KBM-7 (cell line): ENCODE data around the gene MEX3C.

Source experiments
- DNase-seq: peaks from one replicate; pipeline ENCODE4 v3.0.0-alpha.2; 2015
- in situ Hi-C: fragments of 300-500 bp; cut with MboI; formaldehyde crosslinking; loops from 2 replicates; pipeline ENCODE4 v1.14.3; 2020; ENCODE audit warnings: low sequenced_read_pairs, low pct_unique_long_range_greater_than_20kb, mixed read lengths

MEX3C gene

DNA sequence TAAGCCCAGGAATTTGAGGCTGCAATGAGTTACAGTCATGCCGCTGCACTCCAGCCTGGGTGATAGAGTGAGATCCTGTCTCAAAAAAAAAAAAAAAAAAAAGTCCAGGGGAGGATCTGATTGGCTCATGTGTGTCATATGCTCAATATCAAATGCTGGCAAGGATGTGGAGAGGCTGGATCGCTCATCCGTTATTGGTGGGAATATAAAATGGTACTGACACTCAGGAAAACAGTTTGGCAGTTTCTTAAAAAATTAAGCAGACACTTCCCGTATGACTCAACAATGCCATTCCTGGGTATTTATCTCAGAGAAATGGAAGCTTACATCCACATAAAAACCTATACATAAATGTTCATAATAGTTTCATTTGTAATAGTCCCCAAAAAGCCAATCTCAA, 68.9 kb downstream of the MEX3C start:
- DNase-seq = no peak
- in situ Hi-C loops = no loop called here

DNA sequence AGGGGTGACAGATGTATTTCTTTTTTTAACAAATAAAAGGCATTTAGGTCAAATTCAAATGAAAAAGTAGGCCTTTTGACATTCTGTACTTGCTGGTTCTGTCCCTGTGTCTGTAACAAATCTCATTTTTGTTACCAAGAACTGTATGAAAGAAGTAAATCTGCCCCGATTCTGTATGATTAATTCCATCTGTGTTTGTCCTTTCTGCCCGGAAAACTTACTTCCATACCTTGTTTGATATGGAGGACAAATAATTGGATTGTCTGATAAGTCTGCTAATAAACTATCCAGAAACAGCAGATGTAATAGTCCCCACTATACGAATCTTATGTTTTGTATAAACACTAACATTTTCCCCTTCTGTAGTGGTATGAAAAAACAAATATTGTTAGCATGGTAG, 69.8 kb downstream of the MEX3C start:
- in situ Hi-C loops = no loop called here
- DNase-seq = no peak

DNA sequence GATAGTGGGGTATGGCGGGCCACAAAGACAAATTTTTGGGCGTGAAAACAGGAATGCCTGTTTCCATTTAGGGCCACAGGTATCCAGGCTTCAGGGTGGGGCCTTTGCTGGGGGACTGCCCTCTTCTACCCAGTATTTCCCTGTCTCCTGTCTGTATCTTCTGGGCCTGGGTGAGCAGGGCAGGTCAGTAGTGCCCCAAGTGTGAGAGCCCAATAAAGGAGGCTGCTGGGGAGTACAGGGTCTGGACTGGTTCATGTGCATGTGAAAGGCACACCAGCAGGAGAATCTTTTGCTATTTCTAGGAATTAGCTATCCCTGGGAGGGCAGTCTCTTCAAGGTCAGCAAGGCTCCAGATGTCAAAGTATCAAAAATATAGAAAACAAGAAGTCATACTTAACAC, 71.5 kb downstream of the MEX3C start:
- in situ Hi-C loops = no loop called here
- DNase-seq = no peak
